Dermis blood vessel endothelial cell (primary cell): Measurements from ENCODE around the gene MAPK12. TPM values are rescaled to one million over a fixed set of nuclear protein-coding genes. Genes with fewer than 3 reads are reported as not detected.

Source experiments
- DNase-seq: peaks from one replicate; pipeline ENCODE4 v3.0.0; 2010
- total RNA-seq: library from RNA; depleted of rRNA; stranded (reverse); fragments of >200 nt; gene quantifications from 2 replicates; pipeline ENCODE4 v1.2.3, GENCODE V29; 2014

The MAPK12 gene
- 73.4 and 118 TPM in 2 replicates for total RNA-seq

- DNase-seq, result peak; percentile 68
Observed at GRCh38 chr22:50261615-50262459, at the start of gene MAPK12. MAPK12 (minus strand) TSS chr22:50261683; CDS start chr22:50261509, 174 bp downstream.

- no peak for DNase-seq
Observed at GRCh38 chr22:50310949-50311444, 49.5 kb upstream of the MAPK12 start.

GRCh38 chr22:50310031-50310722 lies 48.7 kb upstream of the MAPK12 start:
- DNase-seq, result no peak

DNA sequence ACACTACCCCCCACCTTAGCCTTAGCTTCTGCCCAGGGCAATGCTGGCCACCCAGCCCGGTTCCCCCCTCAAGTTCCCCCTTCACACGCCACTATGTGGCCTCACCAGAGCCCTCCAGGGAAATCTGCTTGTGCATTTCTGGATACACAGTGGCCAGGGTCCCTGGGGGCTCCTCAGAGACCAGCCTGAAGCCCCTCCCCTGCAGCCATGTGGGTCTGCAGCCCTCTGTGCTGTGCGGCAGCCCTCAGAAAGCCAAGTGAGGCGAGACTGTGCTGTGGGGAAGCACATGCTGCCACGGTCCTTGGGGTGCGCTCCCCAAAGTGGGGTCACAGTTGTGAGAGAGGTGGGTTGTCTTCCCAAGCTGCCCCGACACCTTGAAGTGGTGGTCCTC lies 48.1 kb upstream of the MAPK12 start:
- no peak for DNase-seq

- DNase-seq, result no peak
Observed at GRCh38 chr22:50308986-50309600, 47.6 kb upstream of the MAPK12 start.

GRCh38 chr22:50308597-50308935 lies 47.1 kb upstream of the MAPK12 start:
- DNase-seq, result peak; percentile 40

- DNase-seq, result no peak
Observed at GRCh38 chr22:50307890-50308596, 46.6 kb upstream of the MAPK12 start.

- DNase-seq, result peak; percentile 84
Observed at GRCh38 chr22:50306753-50307749, 45.6 kb upstream of the MAPK12 start, which contains the start of gene PLXNB2. PLXNB2 (minus strand) TSS chr22:50307646; CDS start chr22:50290584, 17,062 bp downstream.

DNA sequence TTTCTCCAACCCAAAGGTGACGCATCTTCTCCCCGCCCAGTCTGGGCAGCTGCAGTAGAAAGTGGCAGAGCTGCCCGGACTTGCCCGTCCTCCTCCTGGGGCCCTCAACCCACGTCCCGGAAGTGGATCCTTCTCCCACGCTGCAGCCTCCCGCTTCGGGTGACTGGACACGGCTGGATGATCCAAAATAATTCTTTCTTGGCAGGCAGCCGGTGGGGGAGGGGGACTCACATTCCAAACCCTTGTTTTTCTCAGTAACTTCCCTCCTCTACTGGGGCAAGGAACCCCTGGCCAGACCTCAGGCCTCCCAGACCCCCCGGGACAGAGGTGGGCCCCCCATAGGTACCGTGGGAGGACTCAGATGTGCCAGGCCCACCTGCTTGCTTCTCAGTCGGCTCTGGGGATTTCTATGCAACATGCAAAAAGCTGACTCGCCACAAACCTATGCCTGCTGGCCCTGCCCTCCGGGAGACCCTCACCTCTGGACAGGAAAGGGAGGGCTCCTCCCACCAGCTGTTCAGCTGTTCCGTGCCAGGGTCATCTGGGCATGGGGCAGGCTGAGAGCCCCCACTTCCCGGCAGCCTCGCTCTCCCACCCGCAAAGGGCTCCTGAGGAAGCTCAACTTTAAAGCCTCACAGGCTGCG lies 44.6 kb upstream of the MAPK12 start:
- peak; percentile 93 for DNase-seq

DNA sequence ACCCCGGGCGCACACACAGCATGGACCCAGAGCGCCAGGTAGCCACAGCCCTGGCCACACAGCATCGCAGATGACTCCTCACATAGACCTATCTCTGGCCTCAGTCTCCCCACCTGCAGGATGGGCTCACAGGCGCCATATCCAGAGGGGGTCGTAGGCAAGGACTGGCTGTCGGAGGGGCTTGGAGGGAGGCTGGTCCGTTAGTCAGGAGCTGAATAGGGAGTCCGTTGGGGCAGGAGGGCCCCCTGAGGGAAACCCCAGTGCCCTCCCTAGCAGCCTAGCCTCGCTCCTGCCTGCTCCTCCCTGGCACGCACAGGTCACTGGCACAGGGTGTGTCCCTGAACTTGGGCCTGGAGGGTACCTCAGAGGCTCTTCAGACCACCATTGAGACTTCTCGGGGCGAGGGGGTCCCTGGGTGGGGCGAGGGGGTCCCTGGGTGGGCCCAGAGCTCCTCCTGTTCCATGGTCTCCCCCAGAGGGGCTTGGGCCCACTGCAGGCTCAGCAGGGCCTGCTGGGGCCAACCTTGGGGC lies 44.0 kb upstream of the MAPK12 start:
- peak; percentile 17 for DNase-seq

GRCh38 chr22:50304528-50305392 lies 43.3 kb upstream of the MAPK12 start:
- DNase-seq, result peak; percentile 17

DNA sequence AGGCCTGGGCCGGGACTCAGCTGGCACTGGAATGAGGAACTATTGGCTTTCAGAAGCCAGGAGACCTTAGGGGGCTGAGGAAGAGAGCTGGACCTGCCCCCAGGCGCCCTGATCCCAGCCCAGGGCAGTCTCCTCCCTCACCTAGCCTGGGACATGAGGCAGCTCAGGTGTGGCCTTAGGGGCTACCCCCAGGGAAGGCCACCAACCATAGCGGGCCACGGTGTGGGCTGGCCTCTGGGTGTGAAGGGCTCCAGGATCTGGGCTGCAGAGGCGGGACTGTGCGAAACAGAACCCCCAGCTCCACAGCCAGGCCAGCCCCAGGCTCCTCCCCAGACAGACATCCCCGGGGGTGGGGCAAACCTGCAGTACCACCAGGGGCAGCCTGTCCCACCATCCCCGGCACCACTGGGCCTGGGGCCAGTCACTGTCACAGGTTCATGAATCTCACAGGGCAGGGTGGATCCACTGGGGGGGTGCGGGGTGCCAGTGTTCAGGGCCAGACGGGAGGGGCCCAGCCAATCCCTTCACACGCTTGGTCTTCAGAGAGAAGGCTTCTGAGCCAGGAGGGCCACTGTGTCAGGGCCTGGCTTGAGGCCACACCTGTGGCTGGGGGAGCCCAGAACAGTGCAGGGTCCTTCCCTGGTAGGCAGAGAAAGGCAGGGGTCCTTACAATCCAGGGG lies 42.5 kb upstream of the MAPK12 start:
- DNase-seq, result no peak

DNA sequence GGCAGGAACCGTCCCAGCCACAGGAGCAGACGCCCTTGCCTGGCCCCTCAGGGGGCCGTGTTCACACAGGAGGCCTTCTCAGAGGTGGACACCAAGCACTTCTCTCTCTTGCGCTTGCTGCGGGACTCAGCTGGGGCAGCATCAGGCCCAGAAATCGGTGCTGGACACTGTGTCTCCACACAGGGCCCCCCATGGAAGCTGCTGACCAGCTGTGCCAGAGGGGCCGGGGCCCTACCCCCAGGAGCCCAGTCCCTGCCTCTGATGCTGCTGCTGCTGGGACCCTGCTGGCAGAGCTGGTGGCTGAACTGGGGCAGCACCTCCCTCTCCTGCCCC lies 42.0 kb upstream of the MAPK12 start:
- no peak for DNase-seq

GRCh38 chr22:50302564-50302963 lies 41.1 kb upstream of the MAPK12 start:
- DNase-seq, result no peak

DNA sequence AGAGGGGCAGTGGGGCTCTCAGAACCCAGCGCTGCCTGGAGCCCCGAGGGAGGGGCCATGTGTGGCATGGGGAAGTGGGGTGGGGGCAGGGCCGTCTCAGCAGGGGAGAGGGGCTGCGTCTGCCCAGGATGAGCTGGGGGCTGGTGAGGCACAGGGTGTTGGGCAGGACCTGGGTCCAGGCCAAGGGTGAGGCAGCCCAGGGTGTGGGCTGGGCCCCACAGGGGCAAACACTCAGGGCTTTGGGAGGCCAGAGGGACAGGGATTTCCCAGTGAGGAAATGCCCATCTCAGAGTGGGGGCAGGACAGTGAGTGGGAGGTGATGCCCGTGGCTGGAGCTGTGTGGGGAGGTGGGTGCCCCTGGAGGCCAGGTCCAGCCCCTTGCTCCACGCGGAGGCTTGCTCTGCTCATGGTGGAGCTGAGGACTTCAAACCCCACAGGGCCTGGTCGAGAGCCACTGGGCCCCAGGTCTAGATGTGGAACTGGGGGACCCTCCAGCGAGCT lies 40.6 kb upstream of the MAPK12 start:
- no peak for DNase-seq

GRCh38 chr22:50301581-50301991 lies 40.1 kb upstream of the MAPK12 start:
- no peak for DNase-seq

- DNase-seq, result no peak
Observed at GRCh38 chr22:50300620-50301257, 39.3 kb upstream of the MAPK12 start.
